Measurements from ENCODE around the gene PRCC.

The PRCC gene

GRCh38 chr1:156772222-156772621, 4.9 kb downstream of the PRCC start:
- TF ChIP-seq, protein P1, sequence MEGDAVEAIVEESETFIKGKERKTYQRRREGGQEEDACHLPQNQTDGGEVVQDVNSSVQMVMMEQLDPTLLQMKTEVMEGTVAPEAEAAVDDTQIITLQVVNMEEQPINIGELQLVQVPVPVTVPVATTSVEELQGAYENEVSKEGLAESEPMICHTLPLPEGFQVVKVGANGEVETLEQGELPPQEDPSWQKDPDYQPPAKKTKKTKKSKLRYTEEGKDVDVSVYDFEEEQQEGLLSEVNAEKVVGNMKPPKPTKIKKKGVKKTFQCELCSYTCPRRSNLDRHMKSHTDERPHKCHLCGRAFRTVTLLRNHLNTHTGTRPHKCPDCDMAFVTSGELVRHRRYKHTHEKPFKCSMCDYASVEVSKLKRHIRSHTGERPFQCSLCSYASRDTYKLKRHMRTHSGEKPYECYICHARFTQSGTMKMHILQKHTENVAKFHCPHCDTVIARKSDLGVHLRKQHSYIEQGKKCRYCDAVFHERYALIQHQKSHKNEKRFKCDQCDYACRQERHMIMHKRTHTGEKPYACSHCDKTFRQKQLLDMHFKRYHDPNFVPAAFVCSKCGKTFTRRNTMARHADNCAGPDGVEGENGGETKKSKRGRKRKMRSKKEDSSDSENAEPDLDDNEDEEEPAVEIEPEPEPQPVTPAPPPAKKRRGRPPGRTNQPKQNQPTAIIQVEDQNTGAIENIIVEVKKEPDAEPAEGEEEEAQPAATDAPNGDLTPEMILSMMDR (IDR thresholded peaks at IDR 0.05; ENCODE audit: low read depth, low read length, missing control alignments): no peak
- no peak overlapping the region for H3K4me3 ChIP-seq (ENCODE audit: low read depth, low read length)
- DNase-seq (ENCODE audit: low read depth): no peak
- in situ Hi-C loops (cut with HindIII; ENCODE audit: low sequenced_read_pairs): no loop called here

DNA sequence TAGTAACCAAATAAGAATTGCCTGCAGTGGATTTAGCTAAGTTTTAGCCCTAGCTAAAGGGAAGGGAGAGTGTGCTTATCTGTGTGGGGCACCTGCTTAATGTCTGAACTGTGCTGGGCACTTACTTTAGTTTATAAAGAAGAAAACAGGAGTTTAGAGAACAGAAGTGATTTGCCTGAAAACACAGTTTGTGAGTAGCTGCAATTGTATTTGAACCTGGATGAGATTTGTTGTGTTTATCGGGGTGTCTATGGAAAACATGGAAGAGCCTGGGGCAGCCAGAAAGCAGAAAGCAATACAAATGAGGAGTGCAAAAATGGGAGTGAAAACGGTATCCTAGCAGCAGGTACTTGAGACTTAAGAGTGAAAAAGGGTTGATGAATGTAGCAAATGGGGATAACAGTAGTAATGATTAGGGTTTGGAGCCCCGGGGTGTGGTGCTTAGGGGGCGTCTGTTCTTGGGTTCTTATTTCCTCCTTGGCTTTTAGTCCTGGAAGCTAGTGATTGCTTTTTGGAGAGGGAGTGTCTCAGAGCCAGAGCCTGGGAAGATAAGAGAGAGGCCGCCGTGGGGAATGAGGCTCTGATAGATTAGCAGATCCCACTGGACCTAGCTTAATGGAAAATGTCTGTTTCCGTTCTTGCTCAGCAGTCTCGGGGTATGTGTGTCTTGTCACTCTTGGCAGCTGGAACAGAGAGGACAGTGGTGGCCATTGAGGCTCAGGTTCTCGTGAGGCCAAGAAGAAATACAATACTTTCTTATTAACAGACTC, 5.6 kb downstream of the PRCC start:
- DNase-seq (ENCODE audit: low read depth): no peak
- in situ Hi-C loops (cut with HindIII; ENCODE audit: low sequenced_read_pairs): no loop called here
- no peak overlapping the region for H3K4me3 ChIP-seq (ENCODE audit: low read depth, low read length)
- TF ChIP-seq, protein P1 (IDR thresholded peaks at IDR 0.05; ENCODE audit: low read depth, low read length, missing control alignments): no peak

GRCh38 chr1:156773607-156774006, 6.3 kb downstream of the PRCC start:
- no peak overlapping the region for H3K4me3 ChIP-seq (ENCODE audit: low read depth, low read length)
- in situ Hi-C loops (cut with HindIII; ENCODE audit: low sequenced_read_pairs): no loop called here

DNA sequence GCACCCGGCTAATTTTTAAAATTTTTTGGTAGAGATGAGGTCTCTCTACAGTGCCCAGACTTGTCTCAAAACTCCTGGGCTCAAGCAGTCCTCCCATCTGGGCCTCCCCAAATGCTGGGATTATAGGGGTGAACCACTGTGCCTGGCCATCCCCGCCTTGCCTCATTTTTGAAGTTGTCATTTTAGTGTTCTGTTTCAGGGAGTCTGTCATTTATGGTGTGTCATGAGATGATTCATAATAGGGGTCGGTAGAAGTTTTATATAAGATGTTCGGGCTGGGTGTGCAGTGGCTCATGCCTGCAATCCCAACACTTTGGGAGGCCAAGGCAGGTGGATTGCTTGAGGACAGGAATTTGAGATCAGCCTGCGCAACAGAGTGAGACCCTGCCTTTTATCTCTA, 8.5 kb downstream of the PRCC start:
- in situ Hi-C loops (cut with HindIII; ENCODE audit: low sequenced_read_pairs): no loop called here
- TF ChIP-seq, protein P1 (IDR thresholded peaks at IDR 0.05; ENCODE audit: low read depth, low read length, missing control alignments): no peak
- no peak for DNase-seq (ENCODE audit: low read depth)
- no peak overlapping the region for H3K4me3 ChIP-seq (ENCODE audit: low read depth, low read length)

More at GRCh38 chr1:156773607-156774006, 6.3 kb downstream of the PRCC start:
- TF ChIP-seq, protein P1 (IDR thresholded peaks at IDR 0.05; ENCODE audit: low read depth, low read length, missing control alignments): no peak
- no peak for DNase-seq (ENCODE audit: low read depth)

DNA sequence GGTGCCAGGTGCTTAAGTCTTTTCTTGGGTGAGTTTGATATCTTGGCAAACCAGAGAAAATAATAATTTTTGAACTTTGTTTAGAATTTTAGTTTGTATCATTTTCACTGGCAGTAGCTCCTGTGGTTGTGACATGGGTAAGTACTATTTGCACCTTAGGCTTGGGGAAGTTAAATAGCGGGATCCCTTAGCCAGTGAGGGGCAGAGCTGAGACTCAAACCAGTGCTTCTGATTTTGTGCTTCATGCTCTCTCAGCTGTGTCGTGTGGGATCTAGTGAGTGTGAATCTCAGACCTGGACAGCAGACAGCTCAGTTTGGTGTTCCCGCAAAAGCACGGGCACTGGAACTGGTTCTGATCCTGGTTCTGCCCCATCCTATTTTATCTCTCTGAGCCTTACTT, 9.6 kb downstream of the PRCC start:
- TF ChIP-seq, protein P1 (IDR thresholded peaks at IDR 0.05; ENCODE audit: low read depth, low read length, missing control alignments): no peak
- no peak for DNase-seq (ENCODE audit: low read depth)
- H3K4me3 ChIP-seq (ENCODE audit: low read depth, low read length): no peak overlapping the region
- in situ Hi-C loops (cut with HindIII; ENCODE audit: low sequenced_read_pairs): no loop called here

DNA sequence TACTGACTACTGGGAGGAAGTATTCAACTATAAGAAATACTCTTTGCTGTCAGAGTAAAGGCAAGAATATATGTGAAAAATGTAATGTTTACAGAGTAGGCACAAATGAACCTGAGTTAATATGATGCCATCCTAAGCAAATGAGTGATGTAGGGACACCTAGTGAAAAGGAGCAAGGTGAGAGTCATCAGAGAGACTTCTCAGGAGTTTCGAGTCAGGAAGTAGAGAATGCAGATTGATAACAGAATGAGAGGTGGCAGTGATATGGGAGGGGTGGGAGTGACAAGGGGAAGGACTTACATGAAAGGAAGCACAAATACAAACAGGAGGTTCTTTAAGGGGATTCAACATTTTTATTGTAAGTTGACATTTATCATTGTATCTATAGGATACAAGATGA, 10.2 kb downstream of the PRCC start:
- no peak overlapping the region for H3K4me3 ChIP-seq (ENCODE audit: low read depth, low read length)
- no peak for DNase-seq (ENCODE audit: low read depth)
- TF ChIP-seq, protein P1 (IDR thresholded peaks at IDR 0.05; ENCODE audit: low read depth, low read length, missing control alignments): no peak
- in situ Hi-C loops (cut with HindIII; ENCODE audit: low sequenced_read_pairs): no loop called here
